Endothelial cell (in vitro differentiated cells): ENCODE measurements around the gene FST. TPM values are rescaled to one million over a fixed set of nuclear protein-coding genes. Genes with fewer than 3 reads are reported as not detected.
A peak's percentile ranks its signal among the peaks of the same experiment; 100 is the strongest.

ENCODE experiments used
- DNase-seq: peaks from one replicate; pipeline ENCODE4 v3.0.0; 2021; ENCODE audit warnings: low spot score
- H3K27ac Mint-ChIP-seq: one replicate; pipeline ENCODE4 v1.8.0; 2021; ENCODE audit warnings: mixed read lengths, inconsistent platforms; ENCODE audit not compliant: unreplicated experiment
- H3K27me3 Mint-ChIP-seq: one replicate; pipeline ENCODE4 v1.8.0; 2021; ENCODE audit warnings: mild to moderate bottlenecking, moderate library complexity, mixed read lengths, inconsistent platforms; ENCODE audit not compliant: unreplicated experiment
- H3K36me3 Mint-ChIP-seq: one replicate; pipeline ENCODE4 v1.8.0; 2021; ENCODE audit warnings: mild to moderate bottlenecking, low read depth, mixed read lengths, inconsistent platforms; ENCODE audit not compliant: unreplicated experiment
- H3K4me1 Mint-ChIP-seq: one replicate; pipeline ENCODE4 v1.8.0; 2021; ENCODE audit warnings: mild to moderate bottlenecking, mixed read lengths, inconsistent platforms; ENCODE audit not compliant: unreplicated experiment
- H3K4me3 Mint-ChIP-seq: one replicate; pipeline ENCODE4 v1.8.0; 2021; ENCODE audit warnings: mild to moderate bottlenecking, mixed read lengths, inconsistent platforms; ENCODE audit not compliant: unreplicated experiment
- H3K9me3 Mint-ChIP-seq: one replicate; pipeline ENCODE4 v1.8.0; 2021; ENCODE audit warnings: mixed read lengths, inconsistent platforms; ENCODE audit not compliant: unreplicated experiment
- long read RNA-seq: library from polyadenylated mRNA; unstranded; transcript quantifications from one replicate; pipeline ENCODE4 v2.0.0, GENCODE V29; 2020; ENCODE audit not compliant: unreplicated experiment
- total RNA-seq: library from RNA; stranded (reverse); fragmentation: NEBNext Ultra II Directional; extraction: Animal tissue kit (Norgen Biotek cat#: 25700); gene quantifications from one replicate; pipeline ENCODE4 v1.2.1, GENCODE V29; 2021; ENCODE audit not compliant: unreplicated experiment
- TF ChIP-seq, protein P1 (sequence below): fragments of 200-600 bp; sonication (generic); IDR thresholded peaks from one replicate; pipeline ENCODE4 v1.5.0; 2021; ENCODE audit warnings: antibody characterized with exemption; ENCODE audit not compliant: unreplicated experiment

FST gene, protein sequence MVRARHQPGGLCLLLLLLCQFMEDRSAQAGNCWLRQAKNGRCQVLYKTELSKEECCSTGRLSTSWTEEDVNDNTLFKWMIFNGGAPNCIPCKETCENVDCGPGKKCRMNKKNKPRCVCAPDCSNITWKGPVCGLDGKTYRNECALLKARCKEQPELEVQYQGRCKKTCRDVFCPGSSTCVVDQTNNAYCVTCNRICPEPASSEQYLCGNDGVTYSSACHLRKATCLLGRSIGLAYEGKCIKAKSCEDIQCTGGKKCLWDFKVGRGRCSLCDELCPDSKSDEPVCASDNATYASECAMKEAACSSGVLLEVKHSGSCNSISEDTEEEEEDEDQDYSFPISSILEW
- 3.3 TPM for total RNA-seq
- long read RNA-seq, partial matches to known transcripts, result 0 of 9 reads
- long read RNA-seq, other reads (novel, unspliced or antisense), result 6 of 9 reads

DNA sequence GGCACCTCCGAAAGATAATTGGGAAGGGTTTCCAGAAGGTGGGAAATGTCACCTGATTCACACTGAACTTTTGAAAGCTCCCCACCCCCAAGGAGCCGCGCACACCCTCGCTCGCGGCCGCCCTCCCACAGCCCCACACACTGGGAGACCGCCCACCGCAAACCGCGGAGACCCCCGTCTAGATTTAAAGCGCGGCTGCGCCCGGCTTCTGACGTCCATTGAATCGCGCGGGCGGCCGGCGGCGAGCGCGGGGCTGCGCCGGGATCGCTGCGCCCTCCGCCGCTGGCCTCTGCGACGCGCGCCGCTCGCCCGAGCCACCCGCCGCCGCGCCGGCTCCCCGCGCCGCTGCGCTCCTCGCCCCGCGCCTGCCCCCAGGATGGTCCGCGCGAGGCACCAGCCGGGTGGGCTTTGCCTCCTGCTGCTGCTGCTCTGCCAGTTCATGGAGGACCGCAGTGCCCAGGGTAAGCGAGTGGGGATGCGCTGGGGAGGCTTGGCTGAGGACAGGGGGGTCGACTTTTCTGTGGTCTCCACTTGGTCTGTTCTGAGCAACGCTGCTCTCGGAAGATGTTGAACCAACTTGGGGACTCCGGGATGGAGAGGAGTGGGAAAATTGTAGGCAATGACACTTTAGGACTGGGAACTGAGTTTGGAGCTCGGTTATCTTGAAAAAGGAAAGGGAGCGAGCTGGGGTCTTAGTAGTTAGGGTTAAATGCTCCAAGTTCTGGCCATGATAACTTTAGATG, at the start of gene FST:
TSS of gene FST (plus strand) at position 214 of the 743 bp plus-strand sequence. CDS start at position 377, 163 bp downstream.
- H3K36me3 Mint-ChIP-seq, result peaks cover 9% of the 10 kb centered on the region
- H3K9me3 Mint-ChIP-seq, result no peaks in the 10 kb centered on the region
- H3K4me3 Mint-ChIP-seq, result peak within 1 kb of the TSS; percentile 95
- peaks cover 13% of the 10 kb centered on the region for H3K4me1 Mint-ChIP-seq
- peak within 1 kb of the TSS; percentile 50 for H3K27ac Mint-ChIP-seq
- H3K27me3 Mint-ChIP-seq, result peaks cover 21% of the 10 kb centered on the region
- TF ChIP-seq, protein P1, sequence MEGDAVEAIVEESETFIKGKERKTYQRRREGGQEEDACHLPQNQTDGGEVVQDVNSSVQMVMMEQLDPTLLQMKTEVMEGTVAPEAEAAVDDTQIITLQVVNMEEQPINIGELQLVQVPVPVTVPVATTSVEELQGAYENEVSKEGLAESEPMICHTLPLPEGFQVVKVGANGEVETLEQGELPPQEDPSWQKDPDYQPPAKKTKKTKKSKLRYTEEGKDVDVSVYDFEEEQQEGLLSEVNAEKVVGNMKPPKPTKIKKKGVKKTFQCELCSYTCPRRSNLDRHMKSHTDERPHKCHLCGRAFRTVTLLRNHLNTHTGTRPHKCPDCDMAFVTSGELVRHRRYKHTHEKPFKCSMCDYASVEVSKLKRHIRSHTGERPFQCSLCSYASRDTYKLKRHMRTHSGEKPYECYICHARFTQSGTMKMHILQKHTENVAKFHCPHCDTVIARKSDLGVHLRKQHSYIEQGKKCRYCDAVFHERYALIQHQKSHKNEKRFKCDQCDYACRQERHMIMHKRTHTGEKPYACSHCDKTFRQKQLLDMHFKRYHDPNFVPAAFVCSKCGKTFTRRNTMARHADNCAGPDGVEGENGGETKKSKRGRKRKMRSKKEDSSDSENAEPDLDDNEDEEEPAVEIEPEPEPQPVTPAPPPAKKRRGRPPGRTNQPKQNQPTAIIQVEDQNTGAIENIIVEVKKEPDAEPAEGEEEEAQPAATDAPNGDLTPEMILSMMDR, result no peak
- peak; percentile 45 for DNase-seq

DNA sequence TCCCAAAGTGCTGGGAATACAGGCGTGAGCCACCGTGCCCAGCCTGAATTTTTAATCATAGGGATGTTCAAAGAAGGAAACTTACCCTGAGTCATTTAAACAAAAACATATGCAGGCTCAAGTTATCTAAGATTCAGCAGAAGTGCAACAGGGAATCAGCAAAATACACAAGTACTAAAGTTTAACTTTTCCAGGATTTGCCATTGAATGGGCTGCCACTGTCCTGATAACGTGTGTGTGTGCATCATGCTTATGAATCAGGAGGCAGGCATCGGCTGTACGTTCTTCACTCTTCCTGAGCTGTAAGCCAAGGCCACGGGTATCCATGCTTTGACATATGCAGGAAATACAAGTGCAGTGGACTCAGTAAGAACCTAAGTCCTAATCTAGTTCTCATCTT, 48.8 kb upstream of the FST start:
- H3K27ac Mint-ChIP-seq, result no peak overlapping the region
- no peaks in the 10 kb centered on the region for H3K27me3 Mint-ChIP-seq
- peaks cover 2% of the 10 kb centered on the region for H3K4me1 Mint-ChIP-seq
- H3K9me3 Mint-ChIP-seq, result no peaks in the 10 kb centered on the region
- DNase-seq, result no peak
- H3K36me3 Mint-ChIP-seq, result peaks cover 4% of the 10 kb centered on the region
- TF ChIP-seq, protein P1, result no peak
- no peak overlapping the region for H3K4me3 Mint-ChIP-seq

DNA sequence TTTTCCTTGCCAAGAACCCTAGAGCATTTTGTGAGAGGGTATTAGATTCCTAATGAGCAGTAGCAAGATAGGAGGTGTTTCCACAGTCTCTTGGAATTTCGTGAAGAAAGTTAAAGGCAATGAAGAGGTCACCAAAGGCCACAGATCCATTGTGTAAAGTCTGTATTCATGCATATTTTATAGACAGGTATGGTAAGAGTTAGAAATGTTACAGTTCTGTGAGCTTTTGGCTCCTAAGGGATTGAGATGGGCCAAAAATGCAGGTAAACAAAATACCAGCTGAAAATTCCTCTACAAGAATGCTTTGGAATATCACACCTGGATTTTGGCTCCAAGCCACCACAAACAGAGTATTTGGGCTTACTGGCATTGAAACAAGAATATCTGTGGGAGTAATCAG, 47.4 kb upstream of the FST start:
- no peaks in the 10 kb centered on the region for H3K4me1 Mint-ChIP-seq
- no peaks in the 10 kb centered on the region for H3K27me3 Mint-ChIP-seq
- no peak overlapping the region for H3K27ac Mint-ChIP-seq
- no peak overlapping the region for H3K4me3 Mint-ChIP-seq
- no peaks in the 10 kb centered on the region for H3K9me3 Mint-ChIP-seq
- peaks cover 4% of the 10 kb centered on the region for H3K36me3 Mint-ChIP-seq
- no peak for DNase-seq
- TF ChIP-seq, protein P1, result no peak

DNA sequence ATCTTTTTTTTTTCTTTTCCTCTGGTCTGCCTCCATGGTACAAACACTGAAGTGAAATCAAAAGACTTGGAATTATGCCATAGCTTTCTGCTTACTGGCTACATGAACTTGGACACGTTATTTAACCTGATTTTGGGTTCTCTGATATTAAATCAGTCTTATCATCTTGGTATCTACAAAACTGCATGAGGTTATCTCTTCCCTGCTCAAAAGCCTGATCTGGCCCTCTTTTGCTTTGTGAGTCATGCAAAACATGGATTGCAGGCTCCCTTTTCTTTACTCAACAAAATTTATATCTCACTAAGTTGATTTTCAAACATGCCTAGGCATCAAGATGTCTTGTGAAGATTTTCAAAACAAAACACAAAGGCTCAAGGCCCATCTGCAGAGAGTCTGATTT, 45.9 kb upstream of the FST start:
- peaks cover 2% of the 10 kb centered on the region for H3K36me3 Mint-ChIP-seq
- no peak overlapping the region for H3K27ac Mint-ChIP-seq
- no peaks in the 10 kb centered on the region for H3K9me3 Mint-ChIP-seq
- no peak overlapping the region for H3K4me3 Mint-ChIP-seq
- H3K4me1 Mint-ChIP-seq, result no peaks in the 10 kb centered on the region
- TF ChIP-seq, protein P1, result no peak
- DNase-seq, result no peak
- no peaks in the 10 kb centered on the region for H3K27me3 Mint-ChIP-seq
